ENCODE data around the gene POLN. TPM values are rescaled to one million over a fixed set of nuclear protein-coding genes. Genes with fewer than 3 reads are reported as not detected.

POLN gene
- total RNA-seq, 1 experiment from 2014 or later: 3.5 TPM

- Mint-ChIP-seq H3K27ac (no peak overlapping the region), H3K4me3 (no peak overlapping the region), H3K9me3 (peaks cover 29% of the 10 kb centered on the region), H3K27me3 (ENCODE audit: low read depth) (peaks cover 96% of the 10 kb centered on the region), H3K36me3 (peaks cover 9% of the 10 kb centered on the region), H3K4me1 (no peaks in the 10 kb centered on the region)
- TF ChIP-seq, protein P1, sequence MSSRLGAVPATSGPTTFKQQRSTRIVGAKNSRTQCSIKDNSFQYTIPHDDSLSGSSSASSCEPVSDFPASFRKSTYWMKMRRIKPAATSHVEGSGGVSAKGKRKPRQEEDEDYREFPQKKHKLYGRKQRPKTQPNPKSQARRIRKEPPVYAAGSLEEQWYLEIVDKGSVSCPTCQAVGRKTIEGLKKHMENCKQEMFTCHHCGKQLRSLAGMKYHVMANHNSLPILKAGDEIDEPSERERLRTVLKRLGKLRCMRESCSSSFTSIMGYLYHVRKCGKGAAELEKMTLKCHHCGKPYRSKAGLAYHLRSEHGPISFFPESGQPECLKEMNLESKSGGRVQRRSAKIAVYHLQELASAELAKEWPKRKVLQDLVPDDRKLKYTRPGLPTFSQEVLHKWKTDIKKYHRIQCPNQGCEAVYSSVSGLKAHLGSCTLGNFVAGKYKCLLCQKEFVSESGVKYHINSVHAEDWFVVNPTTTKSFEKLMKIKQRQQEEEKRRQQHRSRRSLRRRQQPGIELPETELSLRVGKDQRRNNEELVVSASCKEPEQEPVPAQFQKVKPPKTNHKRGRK (CRISPR knock-in tag; IDR thresholded peaks at IDR 0.05; ENCODE audit: borderline replicate concordance): no peak
- TF ChIP-seq IRF1 (CRISPR knock-in tag; IDR thresholded peaks at IDR 0.05): no peak
- POLR2A ChIA-PET: no interaction called here
- CTCF ChIA-PET: no interaction called here
- no peak for ATAC-seq
- no peak for DNase-seq (ENCODE audit: low spot score)
Measured at GRCh38 chr4:2135083-2135482, 106.8 kb downstream of the POLN start.

- Mint-ChIP-seq H3K4me3 (no peak overlapping the region), H3K9me3 (peaks cover 29% of the 10 kb centered on the region), H3K27me3 (ENCODE audit: low read depth) (peaks cover 69% of the 10 kb centered on the region), H3K36me3 (peaks cover 9% of the 10 kb centered on the region), H3K27ac (no peak overlapping the region), H3K4me1 (no peaks in the 10 kb centered on the region)
- DNase-seq (ENCODE audit: low spot score) (no peak), ATAC-seq (no peak)
- POLR2A ChIA-PET: no interaction called here
- TF ChIP-seq SMAD4 (CRISPR knock-in tag; IDR thresholded peaks at IDR 0.05) (no peak), ZNF317 (CRISPR knock-in tag; IDR thresholded peaks at IDR 0.05; ENCODE audit: borderline replicate concordance, low read depth) (peak; percentile 99), NFATC4 (CRISPR knock-in tag; IDR thresholded peaks at IDR 0.05) (no peak), RELA (CRISPR knock-in tag; IDR thresholded peaks at IDR 0.05; ENCODE audit: borderline replicate concordance) (no peak)
- CTCF ChIA-PET: no interaction called here
Measured at GRCh38 chr4:2132438-2132837, 109.5 kb downstream of the POLN start.

DNA sequence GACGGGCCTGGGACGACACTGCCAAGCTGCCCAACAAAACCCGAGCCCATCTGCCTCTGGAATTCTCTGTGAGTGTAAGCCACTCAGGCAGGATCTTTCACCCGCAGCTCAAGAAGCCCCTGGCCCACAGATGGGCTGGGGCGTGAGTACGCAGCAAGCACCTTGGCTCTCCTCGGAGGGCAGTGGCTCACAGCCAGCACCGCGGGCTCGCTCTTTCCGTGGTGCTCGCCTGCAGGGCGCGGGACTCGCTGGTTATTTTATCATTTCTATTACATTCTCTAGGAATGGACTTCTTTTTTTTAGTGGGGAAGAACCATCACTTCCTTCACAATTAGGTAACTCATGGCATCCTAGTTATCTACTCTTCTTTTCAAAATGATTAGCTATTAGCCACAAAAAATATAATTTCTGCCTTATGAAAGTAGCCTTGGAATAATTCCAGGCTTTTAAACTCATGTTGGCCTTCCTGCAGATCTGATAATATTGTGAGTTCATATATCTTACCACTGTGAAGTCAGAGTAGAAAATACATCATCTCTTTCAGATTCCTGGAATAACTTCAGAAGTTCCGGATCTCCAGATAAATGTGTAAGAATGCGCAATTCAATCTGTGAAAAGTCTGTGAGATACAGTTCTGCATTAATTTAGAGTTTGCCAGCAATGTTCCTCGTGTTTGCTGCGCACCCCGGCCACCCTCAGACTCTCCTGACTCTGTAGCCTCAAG, 114.2 kb downstream of the POLN start:
- Mint-ChIP-seq H3K27me3 (ENCODE audit: low read depth) (peaks cover 24% of the 10 kb centered on the region), H3K4me1 (no peaks in the 10 kb centered on the region), H3K36me3 (peaks cover 9% of the 10 kb centered on the region), H3K4me3 (no peak overlapping the region), H3K9me3 (peaks cover 16% of the 10 kb centered on the region), H3K27ac (no peak overlapping the region)
- ATAC-seq (no peak), DNase-seq (ENCODE audit: low spot score) (no peak)
- ChIA-PET POLR2A (no interaction called here), CTCF (interaction anchor here (1.0 to 1.3 kb wide), 2 partner anchors 14 to 226 kb away, joined by 3 to 4 read pairs; no protein-coding TSS in a partner anchor)
- TF ChIP-seq GRHL2 (CRISPR knock-in tag; IDR thresholded peaks at IDR 0.05; ENCODE audit: insufficient replicate concordance, severe bottlenecking): no peak
- TF ChIP-seq KAT7 (CRISPR knock-in tag; IDR thresholded peaks at IDR 0.05; ENCODE audit: borderline replicate concordance): no peak
- TF ChIP-seq ETV6 (CRISPR knock-in tag; IDR thresholded peaks at IDR 0.05): no peak
- TF ChIP-seq, protein P2, sequence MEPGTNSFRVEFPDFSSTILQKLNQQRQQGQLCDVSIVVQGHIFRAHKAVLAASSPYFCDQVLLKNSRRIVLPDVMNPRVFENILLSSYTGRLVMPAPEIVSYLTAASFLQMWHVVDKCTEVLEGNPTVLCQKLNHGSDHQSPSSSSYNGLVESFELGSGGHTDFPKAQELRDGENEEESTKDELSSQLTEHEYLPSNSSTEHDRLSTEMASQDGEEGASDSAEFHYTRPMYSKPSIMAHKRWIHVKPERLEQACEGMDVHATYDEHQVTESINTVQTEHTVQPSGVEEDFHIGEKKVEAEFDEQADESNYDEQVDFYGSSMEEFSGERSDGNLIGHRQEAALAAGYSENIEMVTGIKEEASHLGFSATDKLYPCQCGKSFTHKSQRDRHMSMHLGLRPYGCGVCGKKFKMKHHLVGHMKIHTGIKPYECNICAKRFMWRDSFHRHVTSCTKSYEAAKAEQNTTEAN (CRISPR knock-in tag; IDR thresholded peaks at IDR 0.05): no peak
- TF ChIP-seq, protein P3, sequence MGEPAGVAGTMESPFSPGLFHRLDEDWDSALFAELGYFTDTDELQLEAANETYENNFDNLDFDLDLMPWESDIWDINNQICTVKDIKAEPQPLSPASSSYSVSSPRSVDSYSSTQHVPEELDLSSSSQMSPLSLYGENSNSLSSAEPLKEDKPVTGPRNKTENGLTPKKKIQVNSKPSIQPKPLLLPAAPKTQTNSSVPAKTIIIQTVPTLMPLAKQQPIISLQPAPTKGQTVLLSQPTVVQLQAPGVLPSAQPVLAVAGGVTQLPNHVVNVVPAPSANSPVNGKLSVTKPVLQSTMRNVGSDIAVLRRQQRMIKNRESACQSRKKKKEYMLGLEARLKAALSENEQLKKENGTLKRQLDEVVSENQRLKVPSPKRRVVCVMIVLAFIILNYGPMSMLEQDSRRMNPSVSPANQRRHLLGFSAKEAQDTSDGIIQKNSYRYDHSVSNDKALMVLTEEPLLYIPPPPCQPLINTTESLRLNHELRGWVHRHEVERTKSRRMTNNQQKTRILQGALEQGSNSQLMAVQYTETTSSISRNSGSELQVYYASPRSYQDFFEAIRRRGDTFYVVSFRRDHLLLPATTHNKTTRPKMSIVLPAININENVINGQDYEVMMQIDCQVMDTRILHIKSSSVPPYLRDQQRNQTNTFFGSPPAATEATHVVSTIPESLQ (CRISPR knock-in tag; IDR thresholded peaks at IDR 0.05): no peak
- no peak for TF ChIP-seq JAZF1 (CRISPR knock-in tag; IDR thresholded peaks at IDR 0.05)
- no peak for TF ChIP-seq ZNF425 (CRISPR knock-in tag; conservative IDR thresholded peaks at IDR 0.05)
- no peak for TF ChIP-seq E2F5 (CRISPR knock-in tag; IDR thresholded peaks at IDR 0.05)
- no peak for TF ChIP-seq ZNF219 (CRISPR knock-in tag; IDR thresholded peaks at IDR 0.05; ENCODE audit: borderline replicate concordance)
- no peak for TF ChIP-seq ZMAT4 (CRISPR knock-in tag; IDR thresholded peaks at IDR 0.05)
- TF ChIP-seq RELA (CRISPR knock-in tag; IDR thresholded peaks at IDR 0.05; ENCODE audit: borderline replicate concordance): no peak
- TF ChIP-seq STAT6 (CRISPR knock-in tag; conservative IDR thresholded peaks at IDR 0.05; ENCODE audit: low read depth): no peak

All from WTC11 (cell line).